PC-9 (cell line): ENCODE data around the gene SERINC5. TPM values are rescaled to one million over a fixed set of nuclear protein-coding genes. Genes with fewer than 3 reads are reported as not detected.

ENCODE experiments used
- BruUV-seq: library from RNA; stranded (reverse); fragments of 400-500 nt; replicated peaks from 2 replicates; lab custom pipeline; 2021; lab: Mats Ljungman, UMichigan
- CTCF ChIA-PET: fragments of 300-600 bp; sonication (Branson Sonifier 250); formaldehyde crosslinking; loops from one replicate; lab custom pipeline; 2022; ENCODE audit warnings: antibody characterized with exemption; lab: Charles Lee
- POLR2A ChIA-PET: fragments of 300-600 bp; sonication (Branson Sonifier 250); formaldehyde crosslinking; loops from one replicate; lab custom pipeline; 2022; ENCODE audit warnings: antibody characterized with exemption; ENCODE audit not compliant: unreplicated experiment; lab: Charles Lee
- DNase-seq, 2 experiments: peaks; one replicate each; pipeline versions ENCODE4 v3.0.0 to v3.0.0-alpha.2; 2015 to 2022; ENCODE audit warnings: mixed read lengths in 1 of 2
- H2AFZ ChIP-seq: fragments of 200-600 bp; sonication (generic); 2 replicates; pipeline ENCODE4 v1.8.1; 2017; ENCODE audit warnings: antibody characterized with exemption
- H3F3A ChIP-seq: fragments of 200-600 bp; sonication (generic); 2 replicates; pipeline ENCODE4 v1.8.1; 2017; ENCODE audit warnings: antibody characterized with exemption, mild to moderate bottlenecking, low read depth; ENCODE audit not compliant: insufficient read depth
- H3K27ac ChIP-seq: fragments of 200-600 bp; sonication (generic); 2 replicates; pipeline ENCODE4 v1.6.1; 2016; ENCODE audit warnings: mixed run types
- H3K27me3 ChIP-seq: fragments of 200-600 bp; sonication (generic); 2 replicates; pipeline ENCODE4 v1.6.1; 2016; ENCODE audit warnings: low read depth, mixed run types; ENCODE audit not compliant: insufficient read depth
- H3K36me3 ChIP-seq: fragments of 200-600 bp; sonication (generic); 2 replicates; pipeline ENCODE4 v1.6.1; 2016; ENCODE audit warnings: low read depth, mixed run types
- H3K4me1 ChIP-seq: fragments of 200-600 bp; sonication (generic); replicated peaks from 2 replicates; pipeline ENCODE4 v1.6.1; 2016; ENCODE audit warnings: mixed run types; ENCODE audit not compliant: insufficient read depth
- H3K4me2 ChIP-seq: fragments of 200-600 bp; sonication (generic); 2 replicates; pipeline ENCODE4 v1.6.1; 2017; ENCODE audit warnings: mixed run types
- H3K4me3 ChIP-seq: fragments of 200-600 bp; sonication (generic); 2 replicates; pipeline ENCODE4 v1.6.1; 2016; ENCODE audit warnings: mixed run types
- H3K79me2 ChIP-seq: fragments of 200-600 bp; sonication (generic); 2 replicates; pipeline ENCODE4 v1.6.1; 2017; ENCODE audit warnings: low read depth, mixed run types
- H3K9me2 ChIP-seq: fragments of 200-600 bp; sonication (generic); 2 replicates; pipeline ENCODE4 v1.8.1; 2017; ENCODE audit warnings: mild to moderate bottlenecking; ENCODE audit not compliant: insufficient read depth
- H3K9me3 ChIP-seq: fragments of 200-600 bp; sonication (generic); 2 replicates; pipeline ENCODE4 v1.8.1; 2016; ENCODE audit warnings: low read depth; ENCODE audit not compliant: insufficient read depth
- H4K20me1 ChIP-seq: fragments of 200-600 bp; sonication (generic); 2 replicates; pipeline ENCODE4 v1.8.1; 2017; ENCODE audit not compliant: insufficient read depth
- EZH2 ChIP-seq: fragments of 200-600 bp; sonication (generic); IDR thresholded peaks from 2 replicates; pipeline ENCODE4 v1.8.0; 2017; ENCODE audit warnings: antibody characterized with exemption, low read depth
- intact Hi-C: fragments of 100-400 bp; cut with micrococcal nuclease; formaldehyde crosslinking; loops from one replicate; pipeline ENCODE4 v1.10.0; 2022; ENCODE audit not compliant: unreplicated experiment
- total RNA-seq: library from RNA; stranded (reverse); gene quantifications from 2 replicates; pipeline ENCODE4 v1.2.3, GENCODE V29; 2021
- TF ChIP-seq, protein P1 (sequence below): fragments of 200-600 bp; sonication (generic); conservative IDR thresholded peaks from 2 replicates; pipeline ENCODE4 v1.6.1; 2017; ENCODE audit warnings: mixed run types, antibody characterized with exemption, mild to moderate bottlenecking, moderate library complexity

SERINC5 gene
- total RNA-seq, 1 experiment from 2014 or later = 68.8 TPM

DNA sequence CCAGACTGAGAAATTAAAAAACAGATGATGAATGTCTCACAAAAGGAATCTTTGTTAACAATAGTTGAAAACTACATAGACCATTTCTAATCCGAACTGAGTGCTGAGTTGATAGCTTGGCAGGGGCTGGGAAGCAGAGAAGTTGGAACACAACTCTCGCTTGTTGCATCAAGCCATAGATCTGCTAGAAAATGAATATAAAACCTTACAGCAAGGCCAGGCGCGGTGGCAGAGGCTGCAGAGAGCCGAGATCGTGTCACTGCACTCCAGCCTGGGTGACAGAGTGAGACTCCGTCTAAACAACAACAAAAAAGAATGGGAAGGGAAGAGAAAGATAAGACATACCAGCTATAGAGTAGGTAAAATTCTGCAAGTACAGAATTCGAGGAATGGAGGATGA lies 35.9 kb upstream of the SERINC5 start:
- no peak for DNase-seq
- no peaks in the 10 kb centered on the region for H3K27me3 ChIP-seq
- H2AFZ ChIP-seq = no peak overlapping the region
- no peaks in the 10 kb centered on the region for H3K4me1 ChIP-seq
- no peaks in the 10 kb centered on the region for H4K20me1 ChIP-seq
- H3F3A ChIP-seq = no peaks in the 10 kb centered on the region
- H3K9me2 ChIP-seq = no peaks in the 10 kb centered on the region
- H3K36me3 ChIP-seq = no peaks in the 10 kb centered on the region
- BruUV-seq = no TSS peak
- no peak overlapping the region for H3K4me2 ChIP-seq
- TF ChIP-seq EZH2 = no peak
- intact Hi-C loops = no loop called here
- no peak overlapping the region for H3K4me3 ChIP-seq
- ChIA-PET POLR2A (no interaction called here), CTCF (no interaction called here)
- no peaks in the 10 kb centered on the region for H3K79me2 ChIP-seq
- no peaks in the 10 kb centered on the region for H3K9me3 ChIP-seq
- no peak overlapping the region for H3K27ac ChIP-seq

DNA sequence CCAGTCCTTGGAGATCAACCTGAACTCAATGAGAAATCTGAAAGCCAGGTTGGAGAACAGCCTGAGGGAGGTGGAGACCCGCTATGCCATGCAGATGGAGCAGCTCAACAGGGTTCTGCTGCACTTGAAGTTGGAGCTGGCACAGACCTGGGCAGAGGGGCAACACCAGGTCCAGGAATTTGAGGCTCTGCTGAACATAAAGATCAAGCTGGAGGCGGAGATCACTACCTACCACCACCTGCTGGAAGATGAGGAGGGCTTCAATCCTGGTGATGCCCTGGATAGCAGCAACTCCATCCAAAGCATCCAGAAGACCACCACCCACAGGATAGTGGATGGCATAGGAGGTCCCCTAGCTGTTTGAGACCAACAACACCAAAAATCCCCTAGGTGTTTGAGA lies 33.5 kb upstream of the SERINC5 start:
- no peak overlapping the region for H2AFZ ChIP-seq
- H3K27ac ChIP-seq = no peak overlapping the region
- no peaks in the 10 kb centered on the region for H3K9me3 ChIP-seq
- TF ChIP-seq, protein P1, sequence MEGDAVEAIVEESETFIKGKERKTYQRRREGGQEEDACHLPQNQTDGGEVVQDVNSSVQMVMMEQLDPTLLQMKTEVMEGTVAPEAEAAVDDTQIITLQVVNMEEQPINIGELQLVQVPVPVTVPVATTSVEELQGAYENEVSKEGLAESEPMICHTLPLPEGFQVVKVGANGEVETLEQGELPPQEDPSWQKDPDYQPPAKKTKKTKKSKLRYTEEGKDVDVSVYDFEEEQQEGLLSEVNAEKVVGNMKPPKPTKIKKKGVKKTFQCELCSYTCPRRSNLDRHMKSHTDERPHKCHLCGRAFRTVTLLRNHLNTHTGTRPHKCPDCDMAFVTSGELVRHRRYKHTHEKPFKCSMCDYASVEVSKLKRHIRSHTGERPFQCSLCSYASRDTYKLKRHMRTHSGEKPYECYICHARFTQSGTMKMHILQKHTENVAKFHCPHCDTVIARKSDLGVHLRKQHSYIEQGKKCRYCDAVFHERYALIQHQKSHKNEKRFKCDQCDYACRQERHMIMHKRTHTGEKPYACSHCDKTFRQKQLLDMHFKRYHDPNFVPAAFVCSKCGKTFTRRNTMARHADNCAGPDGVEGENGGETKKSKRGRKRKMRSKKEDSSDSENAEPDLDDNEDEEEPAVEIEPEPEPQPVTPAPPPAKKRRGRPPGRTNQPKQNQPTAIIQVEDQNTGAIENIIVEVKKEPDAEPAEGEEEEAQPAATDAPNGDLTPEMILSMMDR = no peak
- no peak for TF ChIP-seq EZH2
- H3F3A ChIP-seq = peaks cover 4% of the 10 kb centered on the region; the same call in 1 of the 2 replicates
- H4K20me1 ChIP-seq = no peaks in the 10 kb centered on the region
- no TSS peak for BruUV-seq
- intact Hi-C loops = no loop called here
- H3K4me1 ChIP-seq = no peaks in the 10 kb centered on the region
- H3K4me2 ChIP-seq = no peak overlapping the region
- H3K9me2 ChIP-seq = no peaks in the 10 kb centered on the region
- CTCF ChIA-PET = interaction anchor here (0.6 kb wide), 1 partner anchor 14 kb away, joined by 5 read pairs; no protein-coding TSS in a partner anchor
- no peaks in the 10 kb centered on the region for H3K27me3 ChIP-seq
- DNase-seq = no peak
- POLR2A ChIA-PET = no interaction called here
- no peak overlapping the region for H3K4me3 ChIP-seq
- no peaks in the 10 kb centered on the region for H3K36me3 ChIP-seq
- H3K79me2 ChIP-seq = no peaks in the 10 kb centered on the region

DNA sequence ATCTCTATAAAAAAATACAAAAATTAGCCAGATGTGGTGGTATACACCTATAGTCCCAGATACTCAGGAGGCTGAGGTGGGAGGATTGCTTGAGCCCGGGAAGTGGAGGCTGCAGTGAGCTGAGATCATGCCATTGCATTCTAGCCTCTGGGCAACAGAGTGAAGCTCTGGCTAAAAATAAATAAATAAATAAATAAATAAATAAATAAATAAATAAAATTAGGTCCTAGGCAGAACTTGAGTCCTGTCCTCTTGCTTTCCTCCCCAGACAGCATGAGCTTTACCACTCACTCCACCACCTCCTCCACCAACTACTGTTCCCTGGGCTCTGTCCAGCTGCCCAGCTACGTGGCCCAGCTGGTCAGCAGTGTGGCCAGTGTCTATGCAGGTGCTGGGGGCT lies 32.3 kb upstream of the SERINC5 start:
- no TSS peak for BruUV-seq
- CTCF ChIA-PET = no interaction called here
- intact Hi-C loops = no loop called here

More for the DNA sequence above, 32.3 kb upstream of the SERINC5 start:
- no peaks in the 10 kb centered on the region for H3K36me3 ChIP-seq
- no peaks in the 10 kb centered on the region for H3K79me2 ChIP-seq
- no peak for DNase-seq
- H4K20me1 ChIP-seq = no peaks in the 10 kb centered on the region
- no peaks in the 10 kb centered on the region for H3K9me3 ChIP-seq
- H3K9me2 ChIP-seq = no peaks in the 10 kb centered on the region
- no peaks in the 10 kb centered on the region for H3K27me3 ChIP-seq
- no peaks in the 10 kb centered on the region for H3K4me1 ChIP-seq
- H3F3A ChIP-seq = peaks cover 4% of the 10 kb centered on the region; the same call in 1 of the 2 replicates
- no peak overlapping the region for H3K27ac ChIP-seq
- no peak overlapping the region for H3K4me2 ChIP-seq
- POLR2A ChIA-PET = no interaction called here
- H2AFZ ChIP-seq = no peak overlapping the region
- TF ChIP-seq, protein P1 = no peak
- no peak for TF ChIP-seq EZH2
- H3K4me3 ChIP-seq = no peak overlapping the region
